ENCODE measurements around the gene BEST2. TPM values are rescaled to one million over a fixed set of nuclear protein-coding genes. Genes with fewer than 3 reads are reported as not detected.
A peak's percentile ranks its signal among the peaks of the same experiment; 100 is the strongest.

Gene BEST2
- total RNA-seq, 1 experiment from 2014 or later: 0.48 TPM

DNA sequence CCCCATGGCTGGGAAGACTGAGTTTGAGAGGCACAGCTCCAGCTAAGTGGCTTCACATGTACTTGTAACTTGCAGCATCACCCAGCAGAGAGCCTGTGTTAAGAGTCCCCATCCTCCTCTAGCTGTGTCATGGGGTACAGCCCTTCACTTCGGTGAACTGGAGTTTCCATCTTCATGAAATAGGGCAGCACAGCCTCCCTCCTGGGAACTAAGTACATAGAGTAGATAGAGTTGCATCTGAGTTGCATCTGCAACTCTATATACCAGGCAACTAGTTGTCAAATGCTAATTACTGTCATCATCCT, 48.8 kb downstream of the BEST2 start:
- no peak for DNase-seq (ENCODE audit: low spot score)

DNA sequence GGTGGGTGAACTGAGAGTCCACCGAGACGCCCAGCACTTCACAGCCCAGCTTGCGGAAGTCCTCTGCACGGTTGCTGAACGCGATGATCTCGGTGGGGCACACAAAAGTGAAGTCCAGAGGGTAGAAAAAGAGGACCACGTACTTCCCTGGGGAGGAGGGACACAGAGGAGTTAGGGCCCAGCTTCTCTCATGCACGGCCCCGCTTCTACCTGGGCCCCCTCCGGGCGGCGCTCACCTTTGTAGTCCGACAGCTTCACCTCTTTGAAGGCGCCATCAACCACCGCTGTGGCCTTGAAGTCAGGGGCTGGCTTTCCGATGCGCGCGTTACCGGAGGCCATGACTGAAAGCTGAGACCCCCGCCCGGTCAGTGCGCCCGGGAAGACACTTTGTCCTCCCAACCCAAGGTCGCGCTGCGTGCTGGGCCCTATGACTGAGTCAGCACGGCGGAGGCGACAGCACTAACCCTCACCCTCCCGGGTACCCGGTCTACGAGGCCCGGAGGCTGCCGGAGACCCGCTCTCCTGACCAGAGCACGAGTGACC, 49.4 kb downstream of the BEST2 start:
- DNase-seq (ENCODE audit: low spot score): no peak

DNA sequence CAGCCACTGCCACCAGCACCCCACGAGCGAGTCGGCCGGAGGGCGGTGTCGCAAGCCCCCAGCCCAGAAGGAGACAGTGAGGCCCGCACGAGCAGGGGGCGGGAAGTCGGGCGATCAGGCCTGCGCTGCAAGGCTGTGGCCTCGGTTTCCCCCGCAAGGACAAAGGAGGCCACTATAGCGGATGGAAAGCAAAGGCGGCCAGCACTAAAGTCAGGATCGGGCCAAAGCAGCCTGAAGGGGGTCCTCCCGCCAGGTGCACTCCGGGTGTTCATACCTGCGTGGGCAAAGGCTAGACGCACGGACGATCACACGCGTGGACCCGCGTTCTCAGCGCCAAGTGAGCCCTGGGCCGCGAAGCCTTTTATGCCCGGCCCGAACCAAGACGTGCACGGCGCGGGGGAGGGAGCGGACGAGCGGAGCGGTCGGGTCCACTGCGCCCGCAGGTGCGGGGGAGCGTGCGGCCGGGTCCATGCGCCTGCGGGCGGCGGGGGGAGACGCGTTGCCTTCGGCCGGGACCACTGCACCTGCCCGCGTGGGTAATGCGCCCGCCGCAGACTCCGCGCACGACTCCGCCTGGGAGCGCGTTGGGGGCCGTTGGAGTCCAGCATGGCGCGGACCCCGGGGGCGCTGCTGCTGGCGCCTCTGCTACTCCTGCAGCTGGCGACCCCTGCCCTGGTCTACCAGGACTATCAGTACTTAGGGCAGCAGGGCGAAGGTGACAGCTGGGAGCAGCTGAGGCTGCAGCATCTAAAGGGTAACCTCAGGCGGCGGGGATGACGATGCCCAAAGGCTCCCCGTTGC, 50.1 kb downstream of the BEST2 start, which contains the start of the genes PRDX2 and THSD8:
Gene PRDX2, minus strand, starts transcription at position 335 of the 801 bp plus-strand sequence. CDS start 539 bp downstream, outside the sequence.
Gene THSD8, plus strand, starts transcription at position 604 of the 801 bp plus-strand sequence. Its CDS starts 3 bp downstream, at position 607.
- DNase-seq (ENCODE audit: low spot score): peak; percentile 78

- no peak for DNase-seq (ENCODE audit: low spot score)
Measured at GRCh38 chr19:12802267-12803106, 50.9 kb downstream of the BEST2 start.

- no peak for DNase-seq (ENCODE audit: low spot score)
Measured at GRCh38 chr19:12804051-12804450, 52.5 kb downstream of the BEST2 start.

- peak; percentile 79 for DNase-seq (ENCODE audit: low spot score)
Measured at GRCh38 chr19:12806242-12807081, 54.9 kb downstream of the BEST2 start, which contains the start of gene RNASEH2A. Gene RNASEH2A, plus strand, starts transcription at chr19:12806584. Its CDS starts 90 bp downstream, at chr19:12806674.

Small RNA genes lying within 50 kb of the gene (small RNA-seq; reads per million reads assigned to genes)
- not detected for gene MIR5684
- 143 reads per million, percentile 97 among the genes with 10 or more reads in this experiment for gene SNORD41

Other genes with a start within 250 kb of the BEST2 start
- gene ZNF564, start 200.3 kb upstream of the BEST2 start, total RNA-seq (2014; rRNA removed; shearing (Covaris generic)): 1.5 and 3.0 TPM in 2 replicates
- 1.6 and 2.0 TPM in 2 replicates for gene ZNF490, start 141.0 kb upstream of the BEST2 start, total RNA-seq (2014; rRNA removed; shearing (Covaris generic))
- gene ZNF791, start 140.9 kb upstream of the BEST2 start, total RNA-seq (2014; rRNA removed; shearing (Covaris generic)): 3.0 and 4.4 TPM in 2 replicates
- 18.4 and 35.1 TPM in 2 replicates for gene MAN2B1, start 85.0 kb upstream of the BEST2 start, total RNA-seq (2014; rRNA removed; shearing (Covaris generic))
- gene WDR83, start 85.0 kb upstream of the BEST2 start, total RNA-seq (2014; rRNA removed; shearing (Covaris generic)): 21.7 and 22.1 TPM in 2 replicates
- 95.0 and 95.4 TPM in 2 replicates for gene DHPS, start 69.9 kb upstream of the BEST2 start, total RNA-seq (2014; rRNA removed; shearing (Covaris generic))
- gene GNG14, start 63.8 kb upstream of the BEST2 start, total RNA-seq (2014; rRNA removed; shearing (Covaris generic)): not detected in 2 replicates
- gene FBXW9, start 55.2 kb upstream of the BEST2 start, total RNA-seq (2014; rRNA removed; shearing (Covaris generic)): 32.9 and 38.0 TPM in 2 replicates
- gene TNPO2, start 27.9 kb upstream of the BEST2 start, total RNA-seq (2014; rRNA removed; shearing (Covaris generic)): 24.5 TPM in 2 replicates
- 258 and 260 TPM in 2 replicates for gene TRIR, start 17.1 kb upstream of the BEST2 start, total RNA-seq (2014; rRNA removed; shearing (Covaris generic))
- gene GET3, start 14.3 kb upstream of the BEST2 start, total RNA-seq (2014; rRNA removed; shearing (Covaris generic)): 90.4 and 105 TPM in 2 replicates
- gene HOOK2, start 23.8 kb downstream of the BEST2 start, total RNA-seq (2014; rRNA removed; shearing (Covaris generic)): 64.1 and 72.2 TPM in 2 replicates
- 568 and 620 TPM in 2 replicates for gene JUNB, start 39.7 kb downstream of the BEST2 start, total RNA-seq (2014; rRNA removed; shearing (Covaris generic))
- gene PRDX2, start 50.0 kb downstream of the BEST2 start, total RNA-seq (2014; rRNA removed; shearing (Covaris generic)): 378 and 396 TPM in 2 replicates
- gene THSD8, start 50.3 kb downstream of the BEST2 start, total RNA-seq (2014; rRNA removed; shearing (Covaris generic)): 0.10 TPM in 1 of 2 replicates, not detected in the other
- 48.2 and 55.4 TPM in 2 replicates for gene RNASEH2A, start 54.8 kb downstream of the BEST2 start, total RNA-seq (2014; rRNA removed; shearing (Covaris generic))
- 0.13 and 0.16 TPM in 2 replicates for gene RTBDN, start 82.8 kb downstream of the BEST2 start, total RNA-seq (2014; rRNA removed; shearing (Covaris generic))
- gene MAST1, start 86.7 kb downstream of the BEST2 start, total RNA-seq (2014; rRNA removed; shearing (Covaris generic)): 0.58 and 1.7 TPM in 2 replicates
- 20.9 and 27.6 TPM in 2 replicates for gene DNASE2, start 129.7 kb downstream of the BEST2 start, total RNA-seq (2014; rRNA removed; shearing (Covaris generic))
- gene KLF1, start 135.4 kb downstream of the BEST2 start, total RNA-seq (2014; rRNA removed; shearing (Covaris generic)): not detected in 2 replicates
- 24.6 and 27.2 TPM in 2 replicates for gene GCDH, start 139.4 kb downstream of the BEST2 start, total RNA-seq (2014; rRNA removed; shearing (Covaris generic))
- gene SYCE2, start 167.5 kb downstream of the BEST2 start, total RNA-seq (2014; rRNA removed; shearing (Covaris generic)): not detected in 2 replicates
- gene FARSA, start 181.9 kb downstream of the BEST2 start, total RNA-seq (2014; rRNA removed; shearing (Covaris generic)): 84.6 and 96.2 TPM in 2 replicates
- 803 and 831 TPM in 2 replicates for gene CALR, start 186.8 kb downstream of the BEST2 start, total RNA-seq (2014; rRNA removed; shearing (Covaris generic))
- 217 TPM in 2 replicates for gene RAD23A, start 194.1 kb downstream of the BEST2 start, total RNA-seq (2014; rRNA removed; shearing (Covaris generic))
- 75.2 and 80.9 TPM in 2 replicates for gene GADD45GIP1, start 205.4 kb downstream of the BEST2 start, total RNA-seq (2014; rRNA removed; shearing (Covaris generic))
- 0.31 TPM in 1 of 2 replicates, not detected in the other for gene DAND5, start 217.8 kb downstream of the BEST2 start, total RNA-seq (2014; rRNA removed; shearing (Covaris generic))
- 22.4 and 32.3 TPM in 2 replicates for gene NFIX, start 243.7 kb downstream of the BEST2 start, total RNA-seq (2014; rRNA removed; shearing (Covaris generic))

All from HT-29 (cell line).